ENCODE data around the gene FIBP. TPM values are rescaled to one million over a fixed set of nuclear protein-coding genes. Genes with fewer than 3 reads are reported as not detected.
A peak's percentile ranks its signal among the peaks of the same experiment; 100 is the strongest.

FIBP gene
- total RNA-seq, 1 donor from 2014 or later = 145 TPM

DNA sequence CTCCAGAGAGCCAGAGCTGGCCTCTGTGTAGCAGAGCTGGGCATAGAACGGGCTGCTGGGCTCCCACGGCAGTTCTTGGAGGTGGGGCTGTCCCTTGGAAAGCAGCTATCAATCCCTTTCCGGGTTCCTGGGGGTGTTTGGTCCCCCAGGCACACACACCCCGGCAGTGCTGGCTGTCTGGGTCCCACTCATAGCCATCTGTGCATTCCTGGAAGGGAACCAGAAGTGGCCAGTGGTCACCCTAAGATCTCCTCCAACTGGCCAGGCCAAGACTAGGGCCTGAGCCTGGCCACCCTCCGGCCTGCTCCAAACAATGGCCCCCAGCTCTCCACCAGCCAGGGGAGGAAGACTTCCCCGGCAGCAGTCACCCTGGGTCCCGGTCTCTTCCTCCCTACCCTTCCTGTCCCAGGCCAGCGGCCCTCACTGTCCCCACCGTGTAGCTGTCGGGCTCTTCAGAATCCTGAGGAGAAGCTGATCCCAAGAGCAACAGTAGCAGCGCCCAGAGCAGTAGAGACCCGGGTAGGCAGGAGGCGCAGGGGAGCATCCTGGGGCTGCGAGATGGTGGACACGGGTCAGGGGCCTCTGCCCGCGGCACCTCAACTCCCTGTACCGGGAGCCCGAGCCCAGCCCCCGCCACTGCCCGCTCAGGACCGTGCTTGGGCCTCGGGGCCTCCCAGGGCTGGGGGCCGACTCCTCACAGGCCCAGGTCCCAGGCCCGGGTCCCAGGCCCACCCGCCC, 16.3 kb downstream of the FIBP start:
- peak; percentile 30 to 35 for DNase-seq (ENCODE audit: low read depth in 2 of 2)

GRCh38 chr11:65870706-65871681, 17.3 kb downstream of the FIBP start:
- peak in 1 of 2 donors; percentile 37 for DNase-seq (ENCODE audit: low read depth in 2 of 2)

DNA sequence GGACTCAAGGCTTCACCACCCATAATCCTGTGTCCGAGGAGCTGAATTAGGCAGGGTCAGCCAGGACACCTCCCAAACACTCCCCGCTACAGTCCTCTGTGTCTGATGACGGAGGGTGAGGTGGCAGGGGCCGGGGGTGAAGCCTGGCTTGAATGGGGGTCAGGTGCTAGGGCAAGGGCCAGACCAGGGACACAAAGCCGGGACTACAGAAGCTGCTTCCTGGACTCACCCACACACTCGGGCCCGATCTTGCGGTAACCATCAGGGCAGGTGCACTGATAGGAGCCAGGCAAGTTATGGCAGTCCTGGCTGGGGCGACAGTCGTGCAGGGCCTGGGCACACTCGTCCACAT, 18.0 kb downstream of the FIBP start:
- no peak for DNase-seq (ENCODE audit: low read depth in 2 of 2)

DNA sequence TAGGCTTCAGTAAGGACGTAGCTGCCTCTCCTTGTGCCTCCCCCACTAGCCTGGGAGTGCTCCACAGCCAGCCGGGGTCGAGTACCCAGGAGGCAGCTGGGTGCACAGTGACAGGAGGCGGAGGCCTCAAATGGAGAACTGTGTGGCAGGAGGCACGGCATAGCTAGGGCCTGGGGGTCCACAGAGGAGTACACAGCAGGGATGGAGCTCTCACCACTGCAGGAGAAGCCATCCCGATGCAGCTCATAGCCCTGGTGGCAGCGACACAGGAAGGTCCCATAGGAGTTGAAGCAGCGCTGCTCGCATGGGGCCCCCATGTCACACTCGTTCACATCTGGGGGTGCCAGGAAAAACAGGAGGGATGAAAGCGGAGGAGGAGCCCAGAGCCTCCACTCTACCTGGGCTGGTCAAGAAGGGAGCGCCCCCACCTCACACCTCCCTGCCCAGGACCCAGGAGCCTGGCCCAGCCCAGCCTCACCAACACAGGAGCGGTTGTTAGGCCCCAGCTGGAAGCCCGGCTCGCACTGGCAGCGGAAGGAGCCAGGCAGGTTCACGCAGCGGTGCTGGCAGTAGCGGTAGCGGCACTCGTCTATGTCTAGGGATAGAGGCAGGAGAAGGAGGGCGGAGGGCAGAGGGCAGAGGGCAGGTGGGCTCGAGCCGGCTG, 18.5 kb downstream of the FIBP start:
- no peak for DNase-seq (ENCODE audit: low read depth in 2 of 2)

DNA sequence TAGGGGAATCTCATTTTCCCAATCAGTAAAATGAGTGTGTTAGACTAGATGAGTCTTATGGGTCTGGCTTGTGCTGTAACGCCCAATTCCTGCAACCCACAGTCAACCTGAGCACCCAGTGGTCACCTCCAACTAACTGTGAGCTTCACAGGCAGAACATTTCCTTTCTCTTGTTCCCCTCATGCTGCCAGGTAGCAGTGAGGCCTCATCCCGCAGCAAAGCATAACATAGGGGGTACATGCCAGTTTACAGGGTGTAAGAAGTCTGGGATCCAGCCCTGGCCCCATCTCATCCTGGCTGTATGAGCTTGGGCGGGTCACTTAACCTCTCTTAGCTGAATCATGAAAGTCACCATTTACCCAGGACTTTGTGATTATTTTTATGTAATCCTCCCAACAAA, 19.4 kb downstream of the FIBP start:
- no peak for DNase-seq (ENCODE audit: low read depth in 2 of 2)

- no peak for DNase-seq (ENCODE audit: low read depth in 2 of 2)
These were observed 20.1 kb downstream of the FIBP start for GRCh38 chr11:65868076-65868667.

DNA sequence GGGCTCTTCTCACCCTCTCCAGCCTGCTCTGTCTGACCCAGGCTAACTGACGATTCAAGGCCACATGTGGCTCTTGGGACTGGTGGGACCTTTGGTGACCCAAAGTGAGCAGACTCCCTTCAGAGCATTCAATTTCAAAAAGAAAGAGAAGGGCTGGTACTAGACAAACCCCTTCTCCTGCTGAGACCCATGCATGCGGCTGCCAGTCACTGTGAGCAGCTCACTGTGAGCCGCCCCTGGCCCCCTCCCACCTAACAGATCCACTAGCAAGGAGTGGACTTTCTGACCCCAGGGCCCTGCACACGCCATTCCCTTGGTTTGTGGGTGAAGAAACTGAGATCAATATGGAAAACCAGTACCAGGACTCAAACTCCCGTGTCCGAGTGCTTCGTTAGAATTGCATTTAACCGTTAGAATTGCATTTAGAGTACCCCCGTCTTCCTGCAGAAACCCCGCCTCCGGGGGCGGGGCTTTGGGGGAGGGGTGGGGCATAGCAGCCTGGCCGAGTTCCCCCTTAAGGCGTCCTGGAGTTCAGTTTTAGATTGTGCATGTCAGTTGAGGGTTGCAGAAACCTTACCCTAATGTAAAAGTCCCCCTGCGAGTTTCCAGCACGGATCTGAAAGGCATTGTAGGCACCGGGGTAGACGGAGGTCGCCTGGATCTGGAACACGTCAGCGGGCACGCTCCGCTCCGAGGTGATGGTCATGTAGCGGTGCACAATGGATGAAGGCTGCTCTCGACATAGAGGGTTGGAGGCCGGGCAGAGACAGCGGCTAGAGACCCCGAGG, 20.8 kb downstream of the FIBP start:
- no peak for DNase-seq (ENCODE audit: low read depth in 2 of 2)

GRCh38 chr11:65866509-65867283, 21.6 kb downstream of the FIBP start:
- no peak for DNase-seq (ENCODE audit: low read depth in 2 of 2)

GRCh38 chr11:65865550-65866172, 22.6 kb downstream of the FIBP start:
- DNase-seq (ENCODE audit: low read depth in 2 of 2) = no peak

- DNase-seq (ENCODE audit: low read depth in 2 of 2) = no peak
These were observed 23.4 kb downstream of the FIBP start for GRCh38 chr11:65864706-65865471.

DNA sequence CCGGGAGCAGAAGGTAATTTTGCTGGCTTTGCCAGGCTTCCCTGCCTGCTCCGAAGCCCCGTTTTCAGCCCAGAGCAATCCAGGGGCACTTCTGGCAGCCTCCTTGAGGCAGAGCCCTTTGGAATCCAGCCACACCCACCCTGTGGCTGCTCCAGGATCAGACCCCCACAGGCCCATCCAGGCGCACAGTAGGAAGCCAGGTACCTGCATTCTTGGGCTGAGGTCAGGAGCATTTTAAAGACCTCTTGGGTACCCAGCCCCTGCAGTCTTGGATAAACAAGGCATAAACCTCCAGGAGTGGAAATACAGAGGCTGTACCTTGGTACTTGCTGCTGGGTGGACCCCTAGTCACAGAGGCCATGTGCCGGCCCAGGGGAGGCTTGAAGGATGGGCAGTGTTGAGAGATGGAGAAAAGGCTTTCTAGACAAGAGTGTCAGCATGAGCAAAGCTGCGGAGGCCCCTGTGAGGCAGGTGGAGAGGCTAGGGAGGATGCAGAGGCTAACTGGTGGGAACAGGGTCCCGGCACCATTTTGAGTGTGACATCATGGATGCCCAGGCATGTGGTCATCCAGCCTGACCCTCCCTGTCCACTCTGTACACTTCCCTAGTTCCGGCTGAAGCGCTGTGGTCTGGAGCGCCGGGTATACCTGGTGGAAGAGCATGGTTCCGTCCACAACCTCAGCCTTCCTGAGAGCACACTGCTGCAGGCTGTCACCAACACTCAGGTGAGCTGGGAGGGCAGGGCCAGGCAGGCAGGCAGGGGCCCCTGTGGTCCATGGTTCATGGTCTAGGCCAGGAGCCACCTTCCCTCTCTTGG, 24.2 kb downstream of the FIBP start:
- DNase-seq (ENCODE audit: low read depth in 2 of 2) = no peak

DNA sequence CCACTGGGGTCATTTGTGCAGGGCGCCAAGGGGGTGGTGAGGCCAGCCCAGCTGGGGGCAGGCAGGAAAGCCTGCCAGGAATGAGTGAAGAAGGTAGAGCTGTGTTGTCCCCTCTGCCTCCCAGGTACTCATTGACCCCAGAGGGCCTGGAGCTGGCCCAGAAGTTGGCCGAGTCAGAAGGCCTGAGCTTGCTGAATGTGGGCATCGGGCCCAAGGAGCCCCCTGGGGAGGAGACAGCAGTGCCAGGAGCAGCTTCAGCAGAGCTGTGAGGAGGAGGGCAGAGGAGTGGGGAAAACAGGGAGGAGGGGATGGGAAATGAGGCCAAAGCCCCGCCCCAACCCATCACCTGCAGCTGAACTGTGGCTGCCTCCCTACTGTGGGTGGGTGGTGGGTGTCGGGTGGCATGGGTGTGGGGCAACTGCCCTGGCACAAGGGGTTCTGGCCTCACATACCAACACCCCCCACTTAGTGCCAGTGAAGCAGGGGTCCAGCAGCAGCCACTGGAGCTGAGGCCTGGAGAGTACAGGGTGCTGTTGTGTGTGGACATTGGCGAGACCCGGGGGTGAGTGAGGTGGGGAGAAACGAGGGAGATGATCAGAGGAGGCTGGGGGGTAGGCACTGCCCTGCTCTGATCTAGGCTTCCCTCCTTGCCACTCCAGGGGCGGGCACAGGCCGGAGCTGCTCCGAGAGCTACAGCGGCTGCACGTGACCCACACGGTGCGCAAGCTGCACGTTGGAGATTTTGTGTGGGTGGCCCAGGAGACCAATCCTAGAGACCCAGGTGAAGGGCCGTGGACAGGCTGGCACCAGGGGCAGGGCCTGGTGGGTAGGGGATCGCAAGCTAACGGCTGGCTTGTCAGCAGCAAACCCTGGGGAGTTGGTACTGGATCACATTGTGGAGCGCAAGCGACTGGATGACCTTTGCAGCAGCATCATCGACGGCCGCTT, 25.1 kb downstream of the FIBP start:
- no peak for DNase-seq (ENCODE audit: low read depth in 2 of 2)

DNA sequence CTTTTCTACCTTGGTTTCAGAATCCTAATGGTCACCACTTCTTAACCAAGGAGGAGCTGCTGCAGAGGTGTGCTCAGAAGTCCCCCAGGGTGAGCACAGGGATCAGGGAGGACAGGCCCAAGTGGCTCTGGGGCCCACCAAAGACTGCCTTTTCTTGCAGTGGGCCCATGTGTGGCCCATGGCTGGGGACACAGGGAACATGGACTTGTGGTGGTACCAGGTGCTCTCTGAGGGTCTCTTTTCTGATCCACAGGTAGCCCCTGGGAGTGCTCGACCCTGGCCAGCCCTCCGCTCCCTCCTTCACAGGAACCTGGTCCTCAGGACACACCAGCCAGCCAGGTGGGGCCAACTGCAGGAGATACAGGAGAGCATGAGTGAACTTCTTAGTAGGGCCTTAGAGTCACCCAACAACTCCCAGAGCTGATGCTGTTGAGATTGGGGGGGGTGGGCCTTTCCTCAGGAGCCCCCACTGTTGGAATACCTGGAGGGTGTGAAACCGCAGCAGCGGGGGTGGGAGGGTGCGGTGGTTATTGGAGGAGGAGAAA, 26.0 kb downstream of the FIBP start:
- DNase-seq (ENCODE audit: low read depth in 2 of 2) = no peak

GRCh38 chr11:65861533-65862183, 26.6 kb downstream of the FIBP start:
- DNase-seq (ENCODE audit: low read depth in 2 of 2) = no peak

DNA sequence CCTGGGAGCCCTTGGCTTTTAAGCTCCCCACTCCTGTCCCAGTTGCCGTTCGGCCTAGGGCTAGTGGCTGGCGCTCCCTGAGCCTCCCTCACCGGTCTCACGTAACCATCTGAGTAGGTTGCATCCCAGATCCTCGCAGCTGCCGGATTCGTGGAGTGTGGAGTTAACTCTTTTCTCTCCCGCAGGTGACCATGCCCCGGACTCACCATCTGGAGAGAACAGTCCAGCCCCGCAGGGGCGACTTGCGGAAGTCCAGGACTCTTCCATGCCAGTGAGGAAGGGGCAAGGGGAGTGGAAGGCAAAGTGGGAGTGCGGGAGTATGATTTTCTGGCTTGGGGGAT, 27.1 kb downstream of the FIBP start:
- no peak for DNase-seq (ENCODE audit: low read depth in 2 of 2)

Measured in lung microvascular endothelial cell (primary cell).